Smooth muscle cell (in vitro differentiated cells): Measurements from ENCODE around the gene SLC18A3. TPM values are rescaled to one million over a fixed set of nuclear protein-coding genes. Genes with fewer than 3 reads are reported as not detected.

ENCODE experiments used
- DNase-seq: peaks from one replicate; lab custom pipeline; 2025; ENCODE audit not compliant: unreplicated experiment; lab: John Stamatoyannopoulos, UW
- H2AFZ ChIP-seq: fragments of 200-600 bp; sonication (generic); 2 replicates; pipeline ENCODE4 v1.6.0; 2016; ENCODE audit warnings: antibody characterized with exemption, low read depth, mild to moderate bottlenecking
- H3F3A ChIP-seq: fragments of 200-600 bp; sonication (generic); 2 replicates; pipeline ENCODE4 v1.6.0; 2017; ENCODE audit warnings: antibody characterized with exemption, low read depth
- H3K27ac ChIP-seq: fragments of 200-600 bp; sonication (generic); 2 replicates; pipeline ENCODE4 v1.5.1; 2016; ENCODE audit warnings: low read depth, mild to moderate bottlenecking
- H3K27me3 ChIP-seq: fragments of 200-600 bp; sonication (generic); 2 replicates; pipeline ENCODE4 v1.6.1; 2016; ENCODE audit warnings: low read depth, mild to moderate bottlenecking
- H3K36me3 ChIP-seq: fragments of 200-600 bp; sonication (generic); 2 replicates; pipeline ENCODE4 v1.5.1; 2016; ENCODE audit warnings: low read depth
- H3K4me1 ChIP-seq: fragments of 200-600 bp; sonication (generic); 2 replicates; pipeline ENCODE4 v1.5.1; 2016; ENCODE audit warnings: low read depth
- H3K4me2 ChIP-seq: fragments of 200-600 bp; sonication (generic); 2 replicates; pipeline ENCODE4 v1.6.0; 2016; ENCODE audit warnings: mild to moderate bottlenecking
- H3K4me3 ChIP-seq: fragments of 200-600 bp; sonication (generic); 2 replicates; pipeline ENCODE4 v1.5.1; 2016; ENCODE audit warnings: mild to moderate bottlenecking
- H3K79me2 ChIP-seq: fragments of 200-600 bp; sonication (generic); 2 replicates; pipeline ENCODE4 v1.6.0; 2016; ENCODE audit warnings: low read depth, mild to moderate bottlenecking
- H3K9ac ChIP-seq: fragments of 200-600 bp; sonication (generic); 2 replicates; pipeline ENCODE4 v1.6.0; 2016; ENCODE audit warnings: low read depth
- H3K9me3 ChIP-seq: fragments of 200-600 bp; sonication (generic); replicated peaks from 2 replicates; pipeline ENCODE4 v1.5.1; 2016; ENCODE audit warnings: low read depth
- H4K20me1 ChIP-seq: fragments of 200-600 bp; sonication (generic); 2 replicates; pipeline ENCODE4 v1.6.0; 2016; ENCODE audit warnings: low read depth
- CTCF ChIP-seq: fragments of 200-600 bp; sonication (generic); IDR thresholded peaks from 2 replicates; pipeline ENCODE4 v1.5.1; 2017; ENCODE audit warnings: borderline replicate concordance, mild to moderate bottlenecking, antibody characterized with exemption; ENCODE audit not compliant: insufficient read depth, poor library complexity, severe bottlenecking
- WGBS: methylation state at CpG from one replicate; pipeline ENCODE4 v1.1.7; 2016; ENCODE audit warnings: low lambda C conversion rate; 5-methylcytosine and 5-hydroxymethylcytosine counted together
- polyA plus RNA-seq: library from polyadenylated mRNA; unstranded; fragments of >200 nt; fragmentation: Nextera tagmentation; extraction: Ambion mirVana; gene quantifications from 2 replicates; pipeline ENCODE4 v1.2.1, GENCODE V29; 2016
- total RNA-seq: library from RNA; depleted of rRNA; stranded (reverse); fragments of >200 nt; gene quantifications from 2 replicates; pipeline ENCODE4 v1.2.3, GENCODE V29; 2014

The SLC18A3 gene
- total and polyA plus RNA-seq, 2 experiments from 2014 or later, result not detected

GRCh38 chr10:49651917-49652316, 41.8 kb downstream of the SLC18A3 start:
- Histone ChIP-seq H3K4me3 (no peak overlapping the region), H3K27me3 (no peaks in the 10 kb centered on the region), H3K9ac (no peak overlapping the region), H2AFZ (no peak overlapping the region), H3K9me3 (no peaks in the 10 kb centered on the region), H3K4me1 (no peaks in the 10 kb centered on the region), H3K36me3 (no peaks in the 10 kb centered on the region), H3K27ac (no peak overlapping the region), H4K20me1 (no peaks in the 10 kb centered on the region), H3F3A (no peaks in the 10 kb centered on the region), H3K79me2 (no peaks in the 10 kb centered on the region), H3K4me2 (no peak overlapping the region)
- no peak for DNase-seq
- 94% methylated on average over 2 of the region's 2 CpGs for WGBS
- no peak for TF ChIP-seq CTCF

DNA sequence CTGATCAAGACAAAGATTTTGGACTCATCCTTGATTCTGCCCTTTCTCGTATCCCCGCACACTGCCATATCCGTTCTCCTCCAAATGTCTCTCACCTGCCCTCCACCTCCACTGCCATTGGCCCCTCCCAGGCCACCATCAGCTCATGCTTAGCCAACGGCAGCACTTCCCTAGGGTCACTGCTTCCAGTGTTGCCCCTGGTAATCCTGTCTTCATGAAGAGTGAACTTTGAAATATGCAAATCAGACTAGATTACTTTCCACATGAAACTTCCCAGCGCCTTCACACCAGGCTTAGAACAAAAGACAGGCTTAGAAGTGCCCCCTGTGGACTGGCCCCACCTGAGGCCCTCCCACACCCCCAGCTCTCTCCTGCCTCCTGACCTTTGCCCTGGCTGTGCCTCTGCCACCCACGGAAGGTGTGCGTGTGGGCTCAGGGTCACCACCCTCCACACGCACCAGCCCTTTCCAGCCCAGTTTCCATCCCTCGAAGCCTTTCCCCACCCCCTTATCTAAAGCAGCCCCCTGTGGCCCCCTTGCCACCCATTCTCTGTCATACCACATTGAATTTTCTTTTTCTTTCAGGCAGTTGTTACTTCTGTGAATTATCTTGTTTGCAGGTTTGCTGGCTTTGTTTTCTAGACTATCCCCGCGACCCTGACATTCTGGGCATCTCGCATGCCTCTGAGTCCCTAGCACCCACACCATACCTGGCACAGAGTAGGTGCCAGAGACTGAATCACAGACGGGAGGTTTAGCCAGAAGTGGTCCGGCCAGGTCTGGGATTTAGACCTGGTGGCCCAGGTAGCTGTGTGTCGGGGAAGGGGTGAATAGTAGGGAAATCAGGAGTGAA, 42.5 kb downstream of the SLC18A3 start:
- Histone ChIP-seq H3K4me2 (no peak overlapping the region), H3K4me3 (no peak overlapping the region), H3F3A (no peaks in the 10 kb centered on the region), H2AFZ (no peak overlapping the region), H3K79me2 (no peaks in the 10 kb centered on the region), H4K20me1 (no peaks in the 10 kb centered on the region), H3K27me3 (no peaks in the 10 kb centered on the region), H3K9ac (no peak overlapping the region), H3K9me3 (no peaks in the 10 kb centered on the region), H3K4me1 (no peaks in the 10 kb centered on the region), H3K27ac (no peak overlapping the region), H3K36me3 (no peaks in the 10 kb centered on the region)
- DNase-seq, result no peak
- TF ChIP-seq CTCF, result no peak
- 85% methylated on average over 15 of the region's 15 CpGs for WGBS

GRCh38 chr10:49653273-49653929, 43.3 kb downstream of the SLC18A3 start:
- no peaks in the 10 kb centered on the region for H3K9me3 ChIP-seq
- H3K4me1 ChIP-seq, result no peaks in the 10 kb centered on the region
- WGBS, result 97% methylated on average over 9 of the region's 11 CpGs
- no peaks in the 10 kb centered on the region for H4K20me1 ChIP-seq
- DNase-seq, result no peak
- no peak overlapping the region for H3K4me3 ChIP-seq
- H3F3A ChIP-seq, result no peaks in the 10 kb centered on the region
- no peak overlapping the region for H3K9ac ChIP-seq
- H3K27ac ChIP-seq, result no peak overlapping the region
- no peak overlapping the region for H3K4me2 ChIP-seq
- no peaks in the 10 kb centered on the region for H3K79me2 ChIP-seq
- no peak for TF ChIP-seq CTCF
- H3K36me3 ChIP-seq, result no peaks in the 10 kb centered on the region
- no peak overlapping the region for H2AFZ ChIP-seq
- H3K27me3 ChIP-seq, result no peaks in the 10 kb centered on the region
